ENCODE data around the gene ASCC1.
"Not testable (repeated sequence)": the region's sequence is repeated elsewhere in the genome, so short reads cannot be mapped to it uniquely, and the experiment has no call there.

Gene ASCC1

GRCh38 chr10:72223743-72224101 lies 7.6 kb upstream of the ASCC1 start:
- no peak for DNase-seq (ENCODE audit: low read depth in 2 of 2, low spot score in 1 of 2)

- DNase-seq (ENCODE audit: low read depth in 2 of 2, low spot score in 1 of 2) = no peak
These were observed 5.2 kb upstream of the ASCC1 start for GRCh38 chr10:72221278-72221677.

- no peak for DNase-seq (ENCODE audit: low read depth in 2 of 2, low spot score in 1 of 2)
These were observed 4.6 kb upstream of the ASCC1 start for GRCh38 chr10:72220637-72221036.

GRCh38 chr10:72219235-72219814 lies 3.2 kb upstream of the ASCC1 start:
- DNase-seq (ENCODE audit: low read depth in 2 of 2, low spot score in 1 of 2) = no peak

GRCh38 chr10:72218726-72219125 lies 2.6 kb upstream of the ASCC1 start:
- DNase-seq (ENCODE audit: low read depth in 2 of 2, low spot score in 1 of 2) = no peak

GRCh38 chr10:72218325-72218724 lies 2.2 kb upstream of the ASCC1 start:
- no peak for DNase-seq (ENCODE audit: low read depth in 2 of 2, low spot score in 1 of 2)

- not testable (repeated sequence) for DNase-seq (ENCODE audit: low read depth in 2 of 2, low spot score in 1 of 2)
These were observed 4.2 kb downstream of the ASCC1 start for GRCh38 chr10:72211832-72212231.

GRCh38 chr10:72211381-72211780 lies 4.7 kb downstream of the ASCC1 start:
- DNase-seq (ENCODE audit: low read depth in 2 of 2, low spot score in 1 of 2) = not testable (repeated sequence)

GRCh38 chr10:72208526-72208925 lies 7.5 kb downstream of the ASCC1 start:
- not testable (repeated sequence) for DNase-seq (ENCODE audit: low read depth in 2 of 2, low spot score in 1 of 2)

GRCh38 chr10:72206511-72207229 lies 9.4 kb downstream of the ASCC1 start:
- no peak for DNase-seq (ENCODE audit: low read depth in 2 of 2, low spot score in 1 of 2)

- DNase-seq (ENCODE audit: low read depth in 2 of 2, low spot score in 1 of 2) = no peak
These were observed 11.4 kb downstream of the ASCC1 start for GRCh38 chr10:72204724-72205123.

GRCh38 chr10:72204296-72204695 lies 11.8 kb downstream of the ASCC1 start:
- no peak for DNase-seq (ENCODE audit: low read depth in 2 of 2, low spot score in 1 of 2)

- DNase-seq (ENCODE audit: low read depth in 2 of 2, low spot score in 1 of 2) = no peak
These were observed 14.8 kb downstream of the ASCC1 start for GRCh38 chr10:72201293-72201692.

- DNase-seq (ENCODE audit: low read depth in 2 of 2, low spot score in 1 of 2) = no peak
These were observed 15.2 kb downstream of the ASCC1 start for GRCh38 chr10:72200883-72201282.

GRCh38 chr10:72194949-72195348 lies 21.1 kb downstream of the ASCC1 start:
- no peak for DNase-seq (ENCODE audit: low read depth in 2 of 2, low spot score in 1 of 2)

GRCh38 chr10:72186982-72187330 lies 29.1 kb downstream of the ASCC1 start:
- DNase-seq (ENCODE audit: low read depth in 2 of 2, low spot score in 1 of 2) = no peak

- no peak for DNase-seq (ENCODE audit: low read depth in 2 of 2, low spot score in 1 of 2)
These were observed 29.7 kb downstream of the ASCC1 start for GRCh38 chr10:72186258-72186981.

- no peak for DNase-seq (ENCODE audit: low read depth in 2 of 2, low spot score in 1 of 2)
These were observed 31.9 kb downstream of the ASCC1 start for GRCh38 chr10:72184156-72184555.

- no peak for DNase-seq (ENCODE audit: low read depth in 2 of 2, low spot score in 1 of 2)
These were observed 38.6 kb downstream of the ASCC1 start for GRCh38 chr10:72177454-72177853.

GRCh38 chr10:72176701-72177100 lies 39.4 kb downstream of the ASCC1 start:
- DNase-seq (ENCODE audit: low read depth in 2 of 2, low spot score in 1 of 2) = no peak

GRCh38 chr10:72175149-72175548 lies 40.9 kb downstream of the ASCC1 start:
- DNase-seq (ENCODE audit: low read depth in 2 of 2, low spot score in 1 of 2) = no peak

- no peak for DNase-seq (ENCODE audit: low read depth in 2 of 2, low spot score in 1 of 2)
These were observed 41.8 kb downstream of the ASCC1 start for GRCh38 chr10:72174297-72174662.
